GM21423 (cell line): ENCODE data around the gene PPFIA2.
"Not testable (repeated sequence)": the region's sequence is repeated elsewhere in the genome, so short reads cannot be mapped to it uniquely, and the experiment has no call there.

Experiments
- ATAC-seq: cut with Tn5 transposase; IDR thresholded peaks from one replicate; pipeline ENCODE4 v1.9.1; 2021; ENCODE audit warnings: mild to moderate bottlenecking, moderate library complexity; ENCODE audit not compliant: unreplicated experiment

PPFIA2 gene

DNA sequence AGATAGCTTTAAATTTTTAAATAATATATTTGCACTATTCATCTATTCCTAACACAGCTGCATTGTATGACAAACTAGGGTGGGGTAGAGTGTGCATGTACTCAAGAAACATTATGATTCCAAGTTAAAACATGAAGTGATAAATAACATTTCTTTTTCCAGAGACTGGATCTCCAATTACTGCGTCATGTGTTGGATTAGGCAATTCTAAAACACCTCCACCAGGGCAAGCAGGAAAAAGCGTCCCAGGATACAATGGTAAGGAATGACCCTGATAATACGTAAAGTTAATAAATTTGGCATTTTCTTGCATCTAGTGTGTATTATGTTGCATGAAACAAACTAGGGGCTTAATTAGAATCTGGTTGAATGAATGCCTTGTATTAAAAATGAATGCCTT lies 542.4 kb downstream of the PPFIA2 start:
- ATAC-seq: no peak

DNA sequence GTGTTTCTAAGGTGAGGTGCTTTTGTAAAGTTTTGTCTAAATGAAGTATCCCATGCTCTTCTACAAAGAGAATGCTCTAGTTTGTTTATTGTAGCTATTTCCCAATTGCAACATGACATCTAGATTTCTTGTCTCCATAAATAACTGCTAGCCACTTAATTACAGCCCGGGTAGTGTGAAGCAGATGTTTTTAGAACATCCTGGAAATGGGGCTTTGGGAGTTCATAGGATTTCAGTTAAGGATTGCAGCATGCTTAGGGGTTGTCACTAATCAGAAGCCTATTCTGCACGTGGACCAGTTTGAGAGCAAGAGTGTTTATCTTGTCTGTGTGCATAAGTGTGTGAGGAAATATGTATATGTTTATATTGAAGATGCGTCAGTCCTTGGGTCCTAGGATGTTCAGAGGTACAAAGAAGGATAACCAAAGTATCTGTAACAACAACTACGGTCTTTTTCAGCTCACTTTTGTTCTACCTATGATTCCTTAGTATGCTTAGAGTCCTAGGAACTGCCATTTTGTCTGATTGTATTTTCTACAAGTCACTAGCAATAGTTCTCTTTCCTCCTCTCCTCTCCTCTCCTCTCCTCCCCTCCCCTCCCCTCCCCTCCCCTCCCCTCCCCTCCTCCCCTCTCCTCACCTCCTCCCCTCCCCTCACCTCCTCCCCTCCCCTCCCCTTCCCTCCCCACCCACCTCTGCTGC lies 546.0 kb downstream of the PPFIA2 start:
- no peak for ATAC-seq

DNA sequence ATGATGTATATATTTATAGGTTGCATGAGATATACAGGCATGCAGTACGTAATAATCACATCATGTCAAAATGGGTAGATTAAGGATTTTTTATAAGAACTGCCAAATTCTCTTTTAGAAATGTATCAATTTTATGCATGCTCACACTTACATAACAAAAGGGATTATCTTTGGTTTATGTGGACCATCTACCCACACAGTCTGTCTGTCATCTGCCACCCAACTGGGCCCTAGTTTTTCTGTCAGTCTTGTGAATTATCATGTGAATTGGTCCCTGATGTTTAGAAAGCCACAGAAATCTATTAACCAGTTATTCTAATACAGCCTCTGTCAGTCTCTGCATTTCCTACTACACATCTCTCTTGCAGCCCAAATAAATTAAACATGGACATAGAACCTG lies 547.8 kb downstream of the PPFIA2 start:
- no peak for ATAC-seq

DNA sequence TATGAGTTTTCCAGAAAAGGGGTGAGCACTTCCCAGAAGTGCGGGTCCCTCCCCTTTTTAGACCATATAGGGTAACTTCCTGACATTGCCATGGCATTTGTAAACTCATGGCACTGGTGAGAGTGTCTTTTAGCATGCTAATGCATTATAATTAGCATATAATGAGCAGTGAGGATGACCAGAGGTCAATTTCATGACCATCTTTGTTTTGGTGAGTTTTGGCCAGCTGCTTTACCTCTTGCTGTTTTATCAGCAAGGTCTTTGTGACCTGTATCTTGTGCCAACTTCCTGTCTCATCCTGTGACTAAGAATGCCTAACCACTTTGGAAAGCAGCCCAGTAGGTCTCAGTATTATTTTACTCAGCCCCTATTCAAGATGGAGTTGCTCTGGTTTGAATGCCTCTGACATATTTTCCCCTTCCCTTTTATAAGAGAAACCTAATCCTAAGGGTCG lies 549.4 kb downstream of the PPFIA2 start:
- ATAC-seq: not testable (repeated sequence)

DNA sequence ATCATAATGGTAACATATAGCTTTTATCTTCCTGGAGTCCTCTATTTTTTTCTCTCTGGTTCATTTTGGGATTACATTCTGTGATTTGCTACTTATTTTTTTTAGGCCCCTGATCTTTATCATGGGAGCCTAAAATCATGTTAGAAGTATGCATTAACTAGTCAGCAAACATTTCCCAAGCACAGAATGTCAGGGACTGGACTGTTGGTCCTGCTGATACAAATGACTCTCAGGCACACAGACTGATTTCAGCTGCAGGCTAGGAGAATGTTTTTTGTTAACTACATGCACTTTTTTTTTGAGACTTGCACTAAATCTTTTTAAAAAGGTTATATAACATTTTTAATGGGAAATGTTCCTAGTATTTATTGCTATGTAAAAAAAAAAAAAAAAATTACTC lies 550.1 kb downstream of the PPFIA2 start:
- ATAC-seq: no peak

DNA sequence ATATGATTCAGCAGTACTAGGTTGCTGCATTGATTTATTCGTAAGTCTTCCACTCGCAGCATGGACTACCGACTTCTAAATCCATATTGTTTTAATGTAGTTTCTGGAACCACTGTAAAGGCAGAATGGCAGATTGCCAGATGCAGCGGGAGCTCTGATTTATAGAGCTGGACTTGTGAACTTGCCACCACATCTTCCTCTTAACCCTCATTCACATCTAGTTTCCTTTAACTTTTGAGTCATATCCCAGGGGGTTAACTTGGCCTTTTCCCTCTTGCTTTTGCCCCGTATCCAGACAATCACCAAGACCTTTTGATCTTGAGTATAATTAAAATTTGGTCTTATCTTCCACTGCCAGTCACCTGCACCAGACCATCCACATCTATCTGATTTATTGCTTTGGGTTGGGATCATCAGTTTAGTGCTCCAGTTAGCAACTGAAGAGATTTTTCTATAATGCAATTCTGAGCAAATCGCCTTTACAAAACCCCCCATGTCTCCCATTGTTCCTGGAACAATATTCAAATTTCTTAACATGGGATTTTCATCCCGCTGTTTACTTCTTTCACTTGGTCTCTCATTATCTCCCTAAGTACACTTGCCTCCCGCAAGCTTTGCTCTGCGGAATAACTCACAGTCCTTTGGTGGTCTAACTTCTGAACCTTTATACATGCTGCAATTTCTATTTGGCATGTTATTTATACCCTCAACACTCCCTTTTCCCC lies 550.8 kb downstream of the PPFIA2 start:
- no peak for ATAC-seq
